Left kidney (tissue), 2 donors: ENCODE results near the gene AFF3. TPM values are rescaled to one million over a fixed set of nuclear protein-coding genes. Genes with fewer than 3 reads are reported as not detected.

Experiments used
- DNase-seq: peaks from one replicate; pipeline ENCODE4 v3.0.0-alpha.2; 2013
- polyA plus RNA-seq: library from polyadenylated mRNA; unstranded; fragments of 120-200 nt; gene quantifications from one replicate; pipeline ENCODE4 v1.2.1, GENCODE V29; 2013; ENCODE audit not compliant: insufficient read length

The AFF3 gene
- polyA plus RNA-seq, 1 donor, result 26.6 TPM

DNA sequence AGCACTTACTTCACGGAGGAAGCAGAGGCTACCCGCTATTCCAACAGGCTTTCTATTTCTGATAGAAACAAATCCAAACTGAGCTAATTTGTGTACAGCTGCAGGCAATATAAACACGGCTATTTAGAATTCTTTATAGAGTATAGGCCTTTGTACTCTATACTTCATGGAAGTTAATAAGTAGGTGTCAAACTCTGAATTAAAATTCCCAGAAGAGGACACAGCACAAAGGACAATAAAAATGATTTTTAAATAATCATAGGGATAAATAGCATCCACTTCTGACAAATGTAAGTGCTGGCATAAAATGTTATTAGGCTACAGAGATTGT is 261.5 kb downstream of the AFF3 start:
- DNase-seq, result no peak

DNA sequence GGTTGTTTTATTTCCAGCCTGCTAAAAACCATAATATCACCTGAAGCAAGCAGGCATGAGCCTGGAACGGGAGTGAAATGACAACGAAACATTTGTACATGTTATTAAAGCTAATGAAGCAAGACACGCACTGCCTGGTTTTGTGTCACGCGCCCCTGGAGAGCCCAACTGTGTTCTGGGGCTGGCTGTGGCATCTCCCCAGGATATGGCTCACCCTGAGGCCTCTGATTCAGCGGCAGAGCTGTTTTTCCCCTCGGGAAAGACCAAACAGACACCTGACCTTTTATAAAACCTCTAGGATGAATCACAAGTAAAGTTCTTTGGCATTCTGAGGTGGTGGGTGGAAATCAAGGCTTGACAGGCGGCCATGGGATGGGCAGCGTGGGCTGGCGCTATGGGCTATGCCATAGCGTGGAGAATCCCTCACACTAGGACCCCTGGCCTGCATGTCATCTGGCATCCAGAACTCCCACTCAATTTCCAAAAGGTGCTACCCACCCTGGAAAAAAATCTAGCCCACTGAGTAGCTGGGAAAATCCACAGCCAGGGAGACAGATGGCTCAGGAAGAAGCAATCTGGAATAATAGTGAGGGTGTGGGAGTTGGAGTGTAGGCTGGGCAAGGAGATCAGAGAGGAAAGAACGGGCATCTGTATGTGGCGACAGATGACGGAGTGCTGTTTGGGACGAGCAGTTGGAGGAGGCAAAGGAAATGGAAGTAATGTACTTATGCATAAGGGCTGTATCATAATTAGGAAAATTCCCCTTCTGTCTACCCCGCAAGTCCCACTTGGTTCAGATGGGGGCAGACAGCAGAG is 262.0 kb downstream of the AFF3 start:
- DNase-seq, result no peak

DNA sequence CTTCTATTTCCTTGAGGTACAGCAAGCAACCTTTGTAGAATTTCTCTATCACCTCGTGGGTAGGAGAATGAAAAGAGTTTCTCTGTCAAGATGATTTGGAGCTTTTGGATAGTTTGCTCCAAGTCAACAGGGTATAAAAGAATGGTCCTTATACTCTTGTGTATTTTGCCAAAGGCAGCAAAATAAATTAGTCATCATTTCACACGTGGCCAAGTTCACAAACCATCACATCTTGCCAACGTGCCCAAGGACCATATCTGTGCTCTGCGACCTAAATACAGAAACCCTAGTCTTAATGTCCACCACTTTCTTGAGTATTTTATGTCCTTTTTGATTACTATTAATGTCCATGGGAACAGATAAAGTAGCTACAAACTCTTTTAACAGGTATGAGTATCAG is 262.9 kb downstream of the AFF3 start:
- no peak for DNase-seq

DNA sequence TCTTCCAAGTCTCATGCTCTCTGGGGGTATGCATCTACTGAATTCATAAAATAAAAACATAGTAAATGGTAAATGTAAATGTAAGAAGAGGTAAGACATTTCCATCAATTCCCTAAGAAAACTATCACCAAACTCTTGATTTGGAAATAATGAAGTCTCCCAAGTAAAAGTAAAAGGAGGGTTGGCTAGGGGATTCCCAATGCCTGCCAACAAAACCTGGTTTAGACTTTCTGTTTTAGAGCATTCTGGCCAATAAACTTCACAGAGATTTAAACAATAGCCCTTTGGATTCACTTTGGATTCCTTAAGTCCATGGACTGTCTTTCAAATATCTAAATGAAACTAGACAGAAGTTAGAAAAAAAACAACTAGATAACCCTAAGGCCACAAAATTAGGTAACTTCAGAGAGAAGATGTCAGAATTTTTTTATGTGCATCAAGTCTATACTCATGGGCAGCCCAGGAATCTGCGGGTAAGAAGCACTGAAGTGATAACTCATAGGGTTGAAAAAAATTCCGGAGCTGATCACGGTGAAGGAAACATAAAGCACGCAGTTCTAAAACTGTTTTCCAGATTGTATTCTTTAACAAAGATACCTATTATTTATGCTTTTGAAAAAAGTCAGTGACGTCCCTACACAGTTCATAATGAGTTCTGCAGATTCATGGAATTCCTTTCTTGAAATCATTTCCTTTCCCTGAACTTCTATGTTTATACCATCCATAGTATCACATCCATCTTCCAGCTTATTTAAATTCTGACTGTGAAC is 263.6 kb downstream of the AFF3 start:
- no peak for DNase-seq

DNA sequence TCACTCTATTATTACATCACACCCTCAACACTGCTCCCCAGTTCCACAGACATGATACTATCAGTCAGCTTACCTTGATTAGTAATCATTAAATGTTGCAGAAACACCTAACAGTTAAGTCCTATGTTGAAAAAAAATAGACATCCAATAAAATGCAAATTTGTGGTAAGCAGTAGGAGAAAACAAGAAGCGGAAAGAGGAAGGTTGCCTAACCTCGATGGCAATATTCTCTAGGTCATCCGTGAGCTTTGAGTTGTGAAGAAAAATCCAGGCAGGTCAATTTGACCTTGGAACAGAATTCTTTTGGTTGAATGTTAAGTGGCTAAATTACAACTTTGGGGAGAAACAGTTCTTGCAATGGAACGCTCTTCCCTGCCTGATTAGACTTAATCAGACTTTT is 264.4 kb downstream of the AFF3 start:
- DNase-seq, result no peak

DNA sequence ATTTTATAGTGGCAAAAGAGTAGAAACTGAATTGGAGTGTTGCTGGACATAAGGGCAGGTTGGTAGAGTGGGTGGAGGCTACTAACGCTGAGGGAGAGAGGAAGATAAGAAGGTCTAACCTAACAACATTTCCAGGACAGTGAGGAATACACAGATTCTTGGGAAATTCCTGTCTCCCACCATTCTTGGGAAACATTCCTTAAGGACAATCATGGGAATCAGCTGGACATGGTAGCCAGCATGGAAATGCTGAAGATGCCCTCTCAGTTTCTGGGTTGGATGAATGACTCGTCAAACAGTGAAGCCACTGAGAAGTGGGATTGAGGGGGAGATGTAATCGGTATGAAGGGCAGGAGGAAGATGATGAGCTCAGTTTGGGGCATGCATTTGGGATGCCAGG is 265.4 kb downstream of the AFF3 start:
- no peak for DNase-seq

DNA sequence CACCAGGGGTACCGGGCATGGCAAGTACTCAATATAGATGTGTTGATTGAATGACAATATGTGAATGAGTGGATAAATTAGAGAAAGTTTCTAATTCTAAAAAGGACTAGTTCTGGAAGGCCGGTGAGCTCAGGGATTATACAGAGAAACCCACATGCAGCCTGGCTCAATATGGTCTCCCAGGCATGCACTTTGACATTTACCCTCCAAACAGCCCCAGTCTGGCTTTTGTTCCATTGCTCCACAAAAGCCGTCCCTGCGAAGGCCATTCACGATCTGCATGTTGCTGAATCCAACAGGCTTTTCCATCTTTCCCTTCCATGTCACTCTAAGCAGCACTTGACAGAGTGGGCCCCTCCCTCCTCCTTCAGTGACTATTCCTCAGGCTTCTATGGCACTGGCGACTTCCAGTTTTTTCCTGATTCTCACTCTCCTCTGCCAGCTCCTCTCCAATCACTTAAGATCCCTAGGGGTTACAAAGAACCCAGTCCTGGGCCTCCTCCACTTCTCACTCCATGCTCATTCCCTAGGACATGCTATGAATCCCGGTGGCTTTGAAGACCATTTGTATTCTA is 266.7 kb downstream of the AFF3 start:
- no peak for DNase-seq

DNA sequence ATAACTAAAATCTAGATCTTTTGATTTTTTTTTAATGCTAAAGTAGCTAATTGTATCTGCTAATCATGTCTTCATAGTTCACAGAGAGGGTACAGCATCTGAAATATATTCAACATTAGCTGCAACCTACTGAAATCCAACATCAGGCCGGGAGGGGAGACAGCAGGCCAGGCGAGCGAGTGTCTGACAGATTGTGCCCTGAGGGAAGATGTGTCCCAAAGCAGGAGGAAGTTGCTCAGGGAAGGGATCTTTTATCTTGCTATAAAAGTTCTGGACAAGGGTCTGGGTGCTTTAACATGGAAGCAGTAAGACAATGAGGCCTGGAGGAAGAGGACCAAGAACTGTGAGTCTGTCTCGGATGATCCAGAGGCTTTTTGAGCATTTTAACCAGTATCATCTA is 274.1 kb downstream of the AFF3 start:
- DNase-seq, result no peak

DNA sequence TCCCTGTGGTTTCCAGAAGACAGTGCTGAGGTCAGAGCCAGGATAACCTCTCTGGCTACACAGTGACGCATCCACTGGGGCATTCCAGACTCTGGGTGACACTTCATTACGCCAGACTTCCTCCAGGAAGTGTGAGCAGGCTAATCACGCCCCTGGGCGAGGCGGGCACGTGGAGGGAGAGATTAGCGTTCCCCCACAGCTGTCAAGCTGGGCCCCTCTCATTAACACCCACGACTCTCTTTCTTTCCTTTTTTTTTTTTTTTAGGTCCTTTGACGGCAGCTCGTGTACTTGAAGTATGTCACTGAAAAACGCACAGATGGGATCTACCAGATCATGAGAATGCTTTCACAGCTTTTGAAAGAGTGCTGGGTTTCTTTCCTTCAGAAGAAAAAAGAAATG is 274.6 kb downstream of the AFF3 start:
- no peak for DNase-seq

DNA sequence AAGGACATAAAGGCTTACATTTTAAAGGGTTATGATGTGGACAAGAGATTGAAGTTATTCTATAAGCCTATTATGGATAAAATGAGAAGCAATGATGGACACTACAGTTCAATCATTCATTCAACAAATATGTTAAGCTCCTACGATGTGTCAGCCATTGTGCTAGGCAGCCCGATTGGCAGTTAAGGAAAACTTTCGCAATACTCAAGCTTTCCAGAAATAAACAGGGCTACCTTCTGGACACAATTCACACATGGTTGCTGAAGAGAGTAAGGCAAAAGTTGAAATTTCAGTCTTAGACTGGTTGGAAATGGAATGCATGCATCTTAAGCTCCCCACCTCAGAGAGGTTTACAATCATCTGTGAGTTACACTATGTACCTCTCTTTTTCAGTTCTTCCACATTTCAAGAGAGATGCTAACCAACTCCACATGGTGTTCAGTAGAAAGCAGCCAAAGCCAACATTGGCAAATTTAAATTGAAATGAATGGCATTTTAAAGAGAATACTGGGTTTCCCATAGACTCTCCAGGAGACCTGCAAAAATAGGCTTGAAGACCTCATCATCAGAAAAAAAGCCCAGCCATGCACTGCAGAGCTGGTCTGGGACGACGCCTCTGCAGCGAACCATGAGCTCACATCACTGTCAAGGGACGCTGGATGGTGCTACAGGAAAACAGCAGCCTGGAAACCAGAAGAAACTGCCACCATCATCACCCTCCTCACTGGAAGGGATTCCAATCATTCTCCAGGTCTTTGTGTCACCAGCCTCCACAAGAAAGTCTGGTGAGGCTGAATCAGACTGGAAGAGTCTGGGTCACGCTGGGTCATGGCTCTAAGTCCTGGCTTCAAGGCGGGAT is 276.3 kb downstream of the AFF3 start:
- DNase-seq, result no peak

DNA sequence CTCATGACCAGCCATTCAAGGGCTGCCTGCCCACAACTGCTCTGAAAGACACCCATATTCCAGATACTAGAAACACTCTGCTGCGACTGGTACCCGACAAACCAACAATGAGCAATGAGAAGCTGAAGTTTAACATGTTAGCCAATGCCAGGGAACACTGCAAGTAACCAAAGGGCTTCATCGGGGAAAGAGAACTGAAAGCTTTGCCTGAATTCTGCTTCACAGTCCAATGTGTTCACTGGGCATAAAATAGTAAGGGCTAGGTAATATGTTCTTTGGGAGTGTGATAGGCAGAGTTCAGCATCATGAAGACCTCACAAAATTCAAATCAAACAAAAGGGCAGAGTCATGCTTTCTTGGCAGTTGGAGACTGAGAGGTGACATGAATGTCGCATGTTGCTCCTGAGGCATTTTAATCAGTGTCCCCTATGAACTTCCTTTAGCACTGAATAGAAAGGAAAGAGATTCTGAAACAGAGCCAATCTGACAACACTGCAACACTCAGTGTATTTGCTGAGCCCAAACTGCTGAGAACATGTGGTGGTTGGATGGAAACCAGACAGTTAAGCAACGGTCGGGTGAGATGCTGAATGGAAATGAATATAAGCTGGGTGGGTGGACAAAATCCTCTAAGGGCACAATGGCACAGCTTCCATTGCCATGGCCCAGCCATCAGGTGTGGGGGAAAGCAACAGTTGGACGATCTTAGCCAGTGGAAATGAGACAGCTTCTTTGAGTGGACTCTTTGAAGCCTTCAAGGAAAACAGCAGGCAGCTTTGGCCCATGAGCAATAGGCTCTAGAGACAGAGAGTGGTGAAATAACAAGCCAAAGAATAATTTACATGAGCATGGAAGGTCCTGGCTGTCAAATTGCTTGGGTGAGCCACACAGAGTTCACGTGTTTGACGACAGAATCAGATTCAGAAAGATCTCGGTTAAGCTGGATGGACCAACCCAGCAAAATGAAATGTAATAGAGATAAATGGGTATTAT is 277.5 kb downstream of the AFF3 start:
- no peak for DNase-seq

DNA sequence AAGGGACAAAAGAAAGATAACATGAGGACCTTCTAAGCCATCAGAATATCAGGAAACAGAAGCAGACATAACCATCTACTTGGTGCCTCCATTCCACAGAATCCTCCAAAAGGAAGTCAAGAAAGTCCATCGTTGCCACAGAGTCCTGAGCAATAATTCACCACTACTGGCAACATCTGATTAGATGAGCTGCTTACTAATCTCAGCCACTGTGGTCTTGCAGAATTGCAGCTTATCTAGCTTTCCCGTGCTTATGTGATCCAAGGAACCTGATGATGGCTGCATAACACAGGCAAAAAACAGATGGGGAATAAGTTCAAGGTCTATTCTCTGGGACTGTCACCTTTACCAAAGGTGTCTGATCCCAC is 278.5 kb downstream of the AFF3 start:
- DNase-seq, result no peak

DNA sequence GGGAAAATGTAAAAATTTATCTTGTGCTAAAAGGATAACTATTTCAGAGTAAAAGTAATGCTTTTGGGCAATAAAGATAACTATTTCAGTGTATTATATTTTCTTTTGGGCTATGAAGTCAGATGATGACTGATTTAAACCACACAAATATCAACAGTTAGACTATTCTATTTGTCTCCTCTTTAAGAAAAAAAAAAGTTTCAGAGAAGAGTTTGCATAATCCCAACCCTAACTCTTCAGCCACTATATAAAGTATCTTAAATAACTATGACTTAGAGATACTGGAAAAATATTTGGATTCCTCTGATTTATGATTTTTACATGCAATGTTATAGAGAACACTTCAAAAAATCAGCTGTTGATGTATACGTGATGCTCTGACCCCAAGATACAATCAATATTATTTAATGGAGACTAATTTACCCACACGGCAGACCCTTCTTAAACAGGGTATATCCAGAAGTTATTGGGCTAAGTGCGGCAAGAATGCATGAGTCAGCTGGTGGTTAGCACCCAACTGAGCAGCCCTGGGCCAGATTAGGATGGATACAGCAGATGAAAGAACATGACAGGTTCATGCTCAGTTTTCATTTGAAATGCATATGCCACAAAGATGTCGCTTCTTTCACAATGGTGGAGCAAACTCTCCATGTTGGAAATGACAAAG is 279.0 kb downstream of the AFF3 start:
- DNase-seq, result no peak

DNA sequence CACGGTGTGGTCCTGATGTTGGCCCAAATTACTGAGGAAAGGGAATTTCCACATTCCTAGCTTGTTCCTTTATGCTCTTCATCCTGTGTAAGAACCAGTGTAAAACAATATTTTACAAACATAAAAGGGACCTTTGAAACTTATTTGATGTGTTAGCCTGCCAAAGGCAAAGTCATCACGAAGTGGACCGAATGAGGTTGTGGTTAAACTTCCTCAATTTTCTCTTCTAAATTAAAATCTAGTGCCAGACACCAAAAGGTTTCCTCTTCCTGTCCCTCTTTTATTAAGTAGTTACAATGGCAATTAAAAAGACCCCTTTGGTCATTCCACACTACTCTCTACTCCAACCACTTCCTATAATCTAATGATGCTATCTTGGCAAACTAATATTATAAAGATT is 279.8 kb downstream of the AFF3 start:
- no peak for DNase-seq

DNA sequence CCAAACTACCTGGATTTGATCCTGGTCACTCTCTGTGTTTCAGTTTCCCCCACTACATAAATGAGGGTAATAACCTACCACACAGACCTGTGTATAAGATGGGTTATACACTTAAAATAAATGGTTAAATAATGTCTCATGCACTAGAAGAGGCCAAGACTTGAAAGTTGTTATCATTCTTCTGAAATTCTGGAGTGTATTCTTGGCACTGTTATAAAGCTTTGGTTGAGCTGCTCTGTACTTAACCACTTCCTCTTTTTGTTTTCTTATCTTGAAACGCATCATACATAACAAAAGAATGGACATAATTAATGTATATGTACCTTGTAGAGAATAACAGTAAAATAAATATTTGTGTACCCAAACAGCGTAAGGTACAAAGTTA is 281.0 kb downstream of the AFF3 start:
- no peak for DNase-seq

DNA sequence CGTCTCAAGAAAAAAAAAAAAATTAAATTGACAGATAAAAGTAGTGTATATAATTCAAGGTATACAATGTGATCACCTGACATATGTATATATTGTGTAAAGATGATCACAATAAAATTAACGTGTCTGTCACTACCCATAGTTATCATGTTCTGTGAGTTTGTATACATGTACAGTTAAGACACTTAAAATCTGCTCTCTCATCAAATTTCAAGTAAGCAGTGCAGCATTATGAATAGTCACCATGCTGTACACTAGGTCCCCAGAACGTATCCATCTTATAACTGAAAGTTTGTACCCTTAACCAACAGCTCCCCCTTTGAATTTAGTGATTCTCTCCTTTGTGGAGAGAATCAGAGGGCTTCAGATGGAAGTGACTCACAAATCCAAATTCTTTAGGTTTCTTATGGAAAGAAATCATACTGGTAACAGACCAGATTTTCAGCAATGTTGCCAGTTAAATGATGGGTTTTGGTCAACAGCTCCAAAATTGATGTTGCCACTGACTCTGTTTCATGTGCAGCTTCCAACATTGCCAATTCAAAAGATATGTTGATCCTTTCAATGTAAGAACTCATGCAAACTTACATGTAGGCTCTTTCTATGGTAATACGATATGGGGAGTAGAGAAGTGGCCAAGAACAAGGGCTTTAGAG is 281.5 kb downstream of the AFF3 start:
- no peak for DNase-seq

DNA sequence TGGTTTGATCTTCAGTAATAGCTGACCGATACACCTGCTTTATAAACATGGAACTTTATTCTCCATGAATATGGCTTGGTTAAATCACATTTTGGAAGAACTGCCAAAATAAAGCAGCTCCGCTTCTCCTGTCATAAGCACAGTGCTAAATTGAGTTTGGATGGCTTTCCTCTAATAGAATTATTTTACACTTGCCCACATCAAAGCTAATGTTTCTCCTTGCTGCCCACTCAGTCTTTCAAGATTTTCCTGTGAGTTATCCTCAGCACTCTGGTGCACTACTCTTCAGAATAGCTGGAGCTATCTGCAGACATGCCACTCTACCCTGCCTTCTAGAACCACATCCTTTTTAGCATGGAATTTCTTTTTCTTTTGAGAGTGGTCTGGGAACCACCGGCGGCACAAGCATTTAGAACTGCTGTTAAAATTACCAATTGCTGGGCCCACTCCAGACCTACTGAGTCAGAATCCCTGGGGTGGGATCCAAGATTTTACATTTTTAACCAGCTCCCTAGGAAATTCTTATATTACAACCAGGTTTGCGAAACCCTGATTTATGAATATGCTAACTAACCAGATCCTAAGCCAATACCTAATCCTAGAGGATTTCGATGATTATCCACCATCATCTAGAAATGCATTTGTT is 283.3 kb downstream of the AFF3 start:
- no peak for DNase-seq

DNA sequence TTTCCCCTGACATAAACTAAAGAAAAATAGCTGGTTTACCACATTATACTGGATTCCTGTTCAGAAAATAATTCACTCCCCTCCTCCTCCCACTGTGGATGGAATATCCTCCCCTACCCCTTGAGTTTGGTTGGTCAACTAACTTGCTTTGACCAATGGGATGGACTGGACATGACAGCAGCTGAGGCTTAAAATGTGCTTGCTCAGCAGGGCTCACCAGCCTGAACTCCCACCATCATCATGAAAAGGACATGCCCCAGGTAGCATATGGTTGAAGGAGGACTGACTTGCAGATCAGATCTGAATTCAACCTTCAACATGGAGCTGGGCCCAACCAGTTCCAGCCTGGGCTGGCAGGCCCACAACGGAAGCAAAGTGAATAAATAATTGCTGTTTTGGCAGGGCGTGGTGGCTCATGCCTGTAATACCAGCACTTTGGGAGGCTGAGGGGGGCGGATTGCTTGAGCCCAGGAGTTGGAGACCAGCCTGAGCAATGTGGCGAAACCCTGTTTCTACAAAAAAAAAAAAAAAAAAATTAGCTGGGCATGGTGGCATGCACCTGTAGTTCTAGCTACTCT is 284.4 kb downstream of the AFF3 start:
- DNase-seq, result no peak

DNA sequence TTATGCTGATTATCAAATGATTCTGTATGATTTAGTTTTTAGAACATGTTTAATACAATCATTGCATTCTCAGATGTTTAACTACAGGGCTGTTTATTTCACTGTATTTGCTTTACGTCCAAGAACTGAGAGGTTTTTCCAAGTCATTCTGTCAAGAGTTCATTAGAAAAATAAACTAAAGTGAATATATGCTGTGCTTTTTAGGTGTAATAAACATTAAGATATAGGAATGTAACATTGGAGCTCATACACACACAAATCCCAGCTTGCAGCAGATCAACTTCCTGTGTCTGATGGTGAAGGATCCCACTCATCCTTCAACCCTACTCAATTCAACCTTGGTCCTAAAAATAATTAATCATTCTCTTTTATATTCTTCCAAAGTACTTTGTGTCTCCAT is 285.0 kb downstream of the AFF3 start:
- DNase-seq, result no peak
